GOT3 (cell line): ENCODE measurements around the gene ATP6V0A4.
"Not testable (repeated sequence)": the region's sequence is repeated elsewhere in the genome, so short reads cannot be mapped to it uniquely, and the experiment has no call there.

Source experiments
- DNase-seq: peaks from one replicate; lab custom pipeline; 2025; ENCODE audit warnings: mixed read lengths; lab: John Stamatoyannopoulos, UW

ATP6V0A4 gene

DNA sequence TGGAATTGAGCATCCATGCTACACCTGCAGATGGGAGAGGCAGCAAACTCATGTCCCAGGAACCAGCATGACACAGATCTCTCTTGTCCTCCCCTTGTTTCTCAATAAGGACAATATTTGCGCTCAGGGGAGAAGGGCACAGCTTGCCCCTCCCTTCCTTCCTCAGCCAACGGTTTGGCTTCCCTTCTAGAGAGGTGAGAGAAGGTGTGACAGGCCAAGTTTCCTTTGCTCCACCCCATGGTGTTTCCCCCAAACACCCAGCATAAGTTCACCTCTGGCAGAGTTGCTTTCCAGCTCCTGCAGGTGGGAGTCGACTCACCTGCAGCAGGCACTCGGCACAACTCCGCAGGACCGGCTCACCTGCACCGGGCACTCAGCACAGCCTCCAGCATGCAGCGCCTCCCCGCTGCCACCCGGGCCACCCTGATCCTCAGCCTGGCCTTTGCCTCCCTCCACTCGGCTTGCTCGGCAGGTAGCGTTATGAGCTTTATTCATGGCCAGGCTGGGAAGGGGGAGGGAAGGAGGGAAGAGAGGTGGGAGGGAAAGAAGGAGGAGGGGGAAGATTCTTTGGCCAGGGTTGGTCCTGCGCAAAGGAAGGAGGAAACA lies at the start of gene ATP6V0A4, which contains the start of gene TMEM213:
ATP6V0A4 (minus strand) TSS at position 482 of the 606 bp plus-strand sequence. CDS start 26,949 bp downstream, outside the sequence.
TMEM213 (plus strand) TSS at position 280 of the 606 bp plus-strand sequence; CDS start at position 391, 111 bp downstream.
- no peak for DNase-seq

GRCh38 chr7:138845711-138846110 lies 47.7 kb upstream of the ATP6V0A4 start:
- no peak for DNase-seq

- no peak for DNase-seq
Observed at GRCh38 chr7:138843632-138844580, 45.9 kb upstream of the ATP6V0A4 start.

GRCh38 chr7:138842111-138842510 lies 44.1 kb upstream of the ATP6V0A4 start:
- DNase-seq = no peak

- no peak for DNase-seq
Observed at GRCh38 chr7:138838166-138838565, 40.2 kb upstream of the ATP6V0A4 start.

GRCh38 chr7:138837627-138838026 lies 39.6 kb upstream of the ATP6V0A4 start:
- no peak for DNase-seq

GRCh38 chr7:138835087-138835486 lies 37.1 kb upstream of the ATP6V0A4 start:
- DNase-seq = no peak

- no peak for DNase-seq
Observed at GRCh38 chr7:138834583-138834982, 36.6 kb upstream of the ATP6V0A4 start.

- DNase-seq = no peak
Observed at GRCh38 chr7:138833596-138833995, 35.6 kb upstream of the ATP6V0A4 start.

DNA sequence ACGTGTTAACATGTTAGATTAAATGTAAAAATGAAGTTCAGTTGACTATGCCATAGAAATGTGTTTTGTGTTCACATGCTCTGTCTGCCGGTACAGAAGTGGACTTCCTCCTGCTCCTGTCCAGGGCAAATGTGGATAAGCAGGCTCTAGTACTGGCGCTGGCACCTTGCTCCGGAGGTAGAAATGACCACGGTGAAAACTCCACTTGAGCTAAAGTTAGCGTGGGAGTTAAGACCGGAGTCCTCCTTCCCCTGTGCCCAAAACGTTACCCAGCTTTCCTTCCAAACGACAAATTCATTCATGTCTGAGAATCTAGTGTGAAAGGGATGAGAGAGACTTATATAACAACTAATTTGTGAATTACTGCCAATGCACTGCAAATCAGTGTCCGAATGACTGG lies 35.0 kb upstream of the ATP6V0A4 start:
- no peak for DNase-seq

GRCh38 chr7:138829335-138829734 lies 31.3 kb upstream of the ATP6V0A4 start:
- no peak for DNase-seq

DNA sequence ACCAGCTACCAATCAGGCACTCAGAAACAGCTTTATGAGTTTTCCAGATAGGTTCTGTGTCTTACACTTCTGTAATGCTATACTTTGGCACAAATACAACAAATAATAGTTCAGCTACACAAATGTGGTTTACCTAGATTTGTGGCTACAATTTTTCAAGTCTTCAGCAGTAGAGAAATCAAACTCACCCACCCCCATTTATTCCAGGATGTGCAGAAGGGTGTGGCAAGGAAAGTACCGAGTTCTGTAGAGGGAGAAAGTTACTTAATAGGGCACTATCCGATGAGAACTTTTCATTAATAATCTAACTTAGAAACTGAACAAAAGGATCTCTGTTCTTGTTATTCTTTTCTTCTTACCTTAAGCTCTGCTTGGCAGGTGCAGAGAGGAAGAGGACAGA lies 30.3 kb upstream of the ATP6V0A4 start:
- no peak for DNase-seq

DNA sequence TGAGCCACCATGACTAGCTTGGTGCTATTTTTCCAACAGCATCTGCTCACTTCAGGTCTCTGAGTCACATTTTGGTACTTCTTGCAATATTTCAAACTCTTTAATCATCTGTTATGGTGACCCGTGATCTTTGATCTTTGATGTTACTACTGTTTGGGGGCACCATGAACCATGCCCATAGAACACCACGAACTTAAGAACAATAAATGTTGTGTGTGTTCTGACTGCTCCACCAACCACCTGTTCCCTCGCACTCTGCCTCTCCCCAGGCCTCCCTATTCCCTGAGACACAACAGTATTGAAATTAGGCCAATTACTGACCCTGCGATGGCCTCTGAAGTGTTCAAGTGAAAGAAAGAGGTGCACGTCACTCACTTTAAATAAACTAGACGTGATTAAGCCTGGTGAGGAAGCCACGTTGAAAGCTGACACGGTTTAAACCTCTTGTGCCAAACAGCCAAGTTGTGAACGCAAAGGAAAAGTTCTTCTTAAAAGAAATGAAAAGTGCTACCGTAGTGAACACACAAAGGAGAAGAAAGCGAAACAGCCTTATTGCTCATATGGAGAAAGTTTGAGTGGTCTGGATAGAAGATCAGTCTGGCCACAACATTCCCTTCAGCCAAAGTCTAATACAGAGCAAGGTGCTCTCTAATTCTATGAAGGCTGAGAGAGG lies 27.2 kb upstream of the ATP6V0A4 start:
- DNase-seq = no peak

DNA sequence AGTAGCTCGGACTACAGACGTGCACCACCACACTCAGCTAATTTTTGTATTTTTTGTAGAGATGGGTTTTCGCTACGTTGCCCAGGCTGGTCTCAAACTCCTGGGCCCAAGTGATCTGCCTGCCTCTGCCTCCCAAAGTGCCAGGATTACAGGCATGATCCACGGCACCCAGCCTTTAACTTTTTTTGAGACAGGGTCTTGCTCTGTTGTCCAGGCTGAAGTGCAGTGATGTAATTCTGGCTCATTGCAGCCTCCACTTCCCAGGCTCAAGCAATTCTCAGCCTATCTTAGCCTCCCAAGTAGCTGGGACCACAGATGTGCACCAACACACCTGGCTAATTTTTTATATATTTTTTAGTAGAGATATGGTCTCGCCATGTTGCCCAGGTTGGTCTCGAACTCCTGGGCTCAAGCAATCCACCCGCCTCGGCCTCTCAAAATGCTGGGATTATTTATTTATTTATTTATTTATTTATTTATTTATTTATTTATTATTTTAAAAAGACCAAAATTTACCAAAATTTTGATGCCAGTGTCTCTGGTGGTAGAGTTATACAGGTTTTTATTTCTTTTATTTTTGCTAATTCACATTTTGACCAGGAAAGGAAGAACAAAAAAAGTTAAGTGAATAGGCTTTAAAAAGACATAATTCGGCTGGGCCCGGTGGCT lies 25.0 kb upstream of the ATP6V0A4 start:
- DNase-seq = no peak

DNA sequence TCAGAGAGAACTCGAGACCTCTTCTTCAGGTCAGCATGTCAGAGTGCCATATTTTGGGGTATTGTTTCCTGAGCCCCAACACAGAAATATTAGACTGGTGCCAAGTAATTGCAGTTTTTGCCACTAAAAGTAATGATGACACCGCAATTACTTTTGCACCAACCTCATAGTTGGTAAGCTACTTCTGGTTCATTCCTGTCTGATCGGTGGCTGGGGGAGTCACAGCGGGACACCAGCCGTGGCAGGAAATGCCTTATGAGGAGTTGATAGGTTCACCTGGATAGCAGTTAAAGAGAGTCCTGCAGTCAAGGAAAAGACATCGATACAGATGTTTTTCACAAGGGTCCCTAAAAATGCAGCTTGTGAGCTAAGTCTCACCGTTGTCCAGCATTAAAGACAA lies 23.9 kb upstream of the ATP6V0A4 start:
- DNase-seq = no peak

- DNase-seq = no peak
Observed at GRCh38 chr7:138819625-138820024, 21.6 kb upstream of the ATP6V0A4 start.

GRCh38 chr7:138816650-138817049 lies 18.7 kb upstream of the ATP6V0A4 start:
- no peak for DNase-seq

DNA sequence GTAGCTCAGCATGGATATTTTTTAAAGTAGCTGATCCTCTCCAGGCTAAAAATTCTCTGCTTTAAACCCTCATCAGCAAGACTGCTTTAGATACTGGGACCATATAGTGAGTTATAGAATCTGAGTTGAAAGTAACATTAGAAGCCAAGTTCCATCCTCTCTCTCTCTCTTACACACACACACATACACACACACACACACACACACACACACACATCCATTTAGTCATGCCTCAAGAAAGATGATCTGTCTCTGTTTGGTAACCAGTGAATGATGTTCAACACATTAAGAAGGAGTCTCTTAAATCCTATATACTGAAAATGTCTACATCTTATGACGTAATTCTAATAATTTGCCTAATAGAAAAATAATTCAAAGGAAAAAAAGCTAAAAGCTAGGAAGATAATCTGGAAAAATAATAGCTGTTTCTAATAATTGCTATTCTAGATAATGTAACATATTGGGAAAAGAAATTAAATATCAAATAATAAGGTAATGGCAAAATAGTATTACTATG lies 16.9 kb upstream of the ATP6V0A4 start:
- no peak for DNase-seq

- no peak for DNase-seq
Observed at GRCh38 chr7:138813945-138814344, 15.9 kb upstream of the ATP6V0A4 start.

DNA sequence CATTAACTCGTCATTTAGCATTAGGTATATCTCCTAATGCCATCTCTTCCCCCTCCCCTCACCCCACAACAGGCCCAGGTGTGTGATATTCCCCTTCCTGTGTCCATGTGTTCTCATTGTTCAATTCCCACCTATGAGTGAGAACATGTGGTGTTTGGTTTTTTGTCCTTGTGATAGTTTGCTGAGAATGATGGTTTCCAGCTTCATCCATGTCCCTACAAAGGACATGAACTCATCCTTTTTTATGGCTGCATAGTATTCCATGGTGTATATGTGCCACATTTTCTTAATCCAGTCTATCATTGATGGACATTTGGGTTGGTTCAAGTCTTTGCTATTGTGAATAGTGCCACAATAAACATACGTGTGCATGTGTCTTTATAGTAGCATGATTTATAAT lies 13.3 kb upstream of the ATP6V0A4 start:
- not testable (repeated sequence) for DNase-seq

GRCh38 chr7:138809346-138809745 lies 11.3 kb upstream of the ATP6V0A4 start:
- DNase-seq = no peak

DNA sequence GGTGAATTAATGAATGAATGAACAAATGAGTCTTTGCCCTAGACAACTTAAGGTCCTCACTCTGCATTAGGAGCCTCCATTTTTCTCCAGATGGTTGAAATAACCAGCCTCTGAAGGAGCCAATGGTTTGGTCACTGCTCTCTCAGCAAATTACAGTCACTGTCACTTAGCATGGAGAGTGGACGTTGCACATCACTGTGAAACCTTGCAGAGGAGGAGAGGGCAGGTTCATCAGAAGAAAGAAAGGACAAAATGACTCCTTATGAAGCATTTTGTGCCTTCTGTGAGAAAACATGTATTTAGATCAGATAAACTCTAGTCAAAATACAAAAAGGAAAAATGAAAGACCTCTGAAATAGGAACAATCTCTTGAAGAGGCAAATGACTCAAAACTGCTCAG lies 6.6 kb upstream of the ATP6V0A4 start:
- no peak for DNase-seq
